ENCODE data around the gene ZSCAN5A. TPM values are rescaled to one million over a fixed set of nuclear protein-coding genes. Genes with fewer than 3 reads are reported as not detected.

The ZSCAN5A gene
- total RNA-seq (2016; rRNA removed; fragmentation: Illumina TruSeq; extraction: Trizol), result 17.8 and 23.7 TPM in 2 replicates
- 9.8 and 10.4 TPM in 2 replicates for total RNA-seq (2016; cell fraction: cytosol; rRNA removed; fragmentation: Illumina TruSeq; extraction: Trizol; ENCODE audit: low read depth)
- total RNA-seq (2016; cell fraction: insoluble cytoplasmic fraction; rRNA removed; fragmentation: Illumina TruSeq; extraction: Trizol), result 18.7 and 21.4 TPM in 2 replicates
- total RNA-seq (2016; cell fraction: membrane; rRNA removed; fragmentation: Illumina TruSeq; extraction: Trizol), result 21.2 and 21.4 TPM in 2 replicates
- 14.7 and 22.2 TPM in 2 replicates for total RNA-seq (2016; cell fraction: nucleus; rRNA removed; fragmentation: Illumina TruSeq; extraction: Trizol)
- polyA plus RNA-seq (2011; rRNA removed), result 9.5 and 11.5 TPM in 2 replicates
- 9.2 TPM in 2 replicates for polyA plus RNA-seq (2011; cell fraction: cytosol; rRNA removed)
- polyA plus RNA-seq (2011; cell fraction: nucleus; rRNA removed), result 8.4 and 10.1 TPM in 2 replicates
- polyA plus RNA-seq (2012), result 9.5 and 10.4 TPM in 2 replicates
- polyA plus RNA-seq (2016; cell fraction: cytosol; fragmentation: Illumina TruSeq; extraction: Trizol; ENCODE audit: low read depth), result 14.1 and 14.3 TPM in 2 replicates
- 19.6 and 24.3 TPM in 2 replicates for polyA plus RNA-seq (2016; cell fraction: insoluble cytoplasmic fraction; fragmentation: Illumina TruSeq; extraction: Trizol; ENCODE audit: low read depth)
- 20.7 and 22.5 TPM in 2 replicates for polyA plus RNA-seq (2016; cell fraction: membrane; fragmentation: Illumina TruSeq; extraction: Trizol; ENCODE audit: low read depth)
- polyA plus RNA-seq (2016; cell fraction: nucleus; fragmentation: Illumina TruSeq; extraction: Trizol; ENCODE audit: insufficient read depth, low read depth), result 17.7 and 21.4 TPM in 2 replicates
- polyA minus RNA-seq (2011; rRNA and poly(A)+ RNA removed; ENCODE audit: low replicate concordance), result 53.1 and 99.1 TPM in 2 replicates
- 8.2 and 10.2 TPM in 2 replicates for polyA minus RNA-seq (2011; cell fraction: cytosol; rRNA and poly(A)+ RNA removed)
- 36.4 and 39.8 TPM in 2 replicates for polyA minus RNA-seq (2011; cell fraction: nucleus; rRNA and poly(A)+ RNA removed)
- Bru-seq, nascent RNA, result percentile 60 among the genes with signal in this experiment
- percentile 52 among the genes with signal in this experiment for BruChase-seq, experiment 1, labeled RNA remaining after a 6-hour chase
- BruChase-seq, experiment 2, labeled RNA remaining after a 2-hour chase, result percentile 62 among the genes with signal in this experiment
- long read RNA-seq, experiment 1, partial matches to known transcripts, result 2 of 16 reads
- long read RNA-seq, experiment 1, other reads (novel, unspliced or antisense), result 14 of 16 reads
- long read RNA-seq, experiment 2, partial matches to known transcripts, result 5 of 16 reads
- long read RNA-seq, experiment 2, other reads (novel, unspliced or antisense), result 9 of 16 reads

- WGBS (ENCODE audit: low lambda C conversion rate), result under 1% methylated on average over 31 of the region's 47 CpGs
- in situ Hi-C loops (cut with HindIII; ENCODE audit: extremely low pct_ligation_motif_present, low pct_unique_long_range_greater_than_20kb), result loop anchor here (10.0 kb wide), 1 partner anchor 240 kb away; no protein-coding TSS in a partner anchor
- POLR2A ChIA-PET, result interaction anchor here (0.7 to 2.5 kb wide), 7 partner anchors 19 to 203 kb away, joined by 3 to 8 read pairs (median 4); partner anchors contain the start of genes ZNF583 and ZNF787
- no peak for TF ChIP-seq PCBP1 (IDR thresholded peaks at IDR 0.05; ENCODE audit: borderline replicate concordance, low read depth, low read length)
- peak; percentile 83 for TF ChIP-seq GATAD1 (CRISPR knock-in tag; IDR thresholded peaks at IDR 0.05)
- no peak for TF ChIP-seq ZNF589 (CRISPR knock-in tag; conservative IDR thresholded peaks at IDR 0.05)
- 0 out of 2 replicates have a peak, but pooled peaks have one; percentile 78 for TF ChIP-seq NKX3-1 (CRISPR knock-in tag; IDR thresholded peaks at IDR 0.05)
- peak; percentile 85 for TF ChIP-seq RBFOX2 (IDR thresholded peaks at IDR 0.05; ENCODE audit: low read depth, low read length)
- 0 out of 2 replicates have a peak, but pooled peaks have one; percentile 49 for TF ChIP-seq ZNF761 (CRISPR knock-in tag; conservative IDR thresholded peaks at IDR 0.05)
- TF ChIP-seq MEF2D (CRISPR knock-in tag; IDR thresholded peaks at IDR 0.05), result no peak
- no peak for TF ChIP-seq KLF6 (CRISPR knock-in tag; IDR thresholded peaks at IDR 0.05)
- TF ChIP-seq PHF20 (CRISPR knock-in tag; IDR thresholded peaks at IDR 0.05), result peak; percentile 74
- TF ChIP-seq MTA1 (CRISPR knock-in tag; IDR thresholded peaks at IDR 0.05; ENCODE audit: borderline replicate concordance), result 0 out of 2 replicates have a peak, but pooled peaks have one; percentile 8
- no peak for TF ChIP-seq ZNF816 (CRISPR knock-in tag; IDR thresholded peaks at IDR 0.05; ENCODE audit: borderline replicate concordance)
- TF ChIP-seq ZNF143 (CRISPR knock-in tag; IDR thresholded peaks at IDR 0.05), result peak; percentile 94
- TF ChIP-seq ZFP82 (CRISPR knock-in tag; IDR thresholded peaks at IDR 0.05; ENCODE audit: borderline replicate concordance), result no peak
- peak; percentile 4 for TF ChIP-seq NR2F6 (IDR thresholded peaks at IDR 0.05)
- no peak for TF ChIP-seq NR2F6 (CRISPR knock-in tag; IDR thresholded peaks at IDR 0.05)
- TF ChIP-seq PITX1 (CRISPR knock-in tag; IDR thresholded peaks at IDR 0.05), result no peak
- TF ChIP-seq ZBTB39 (CRISPR knock-in tag; IDR thresholded peaks at IDR 0.05), result no peak
- no peak for TF ChIP-seq NONO (IDR thresholded peaks at IDR 0.05)
- peak; percentile 35; the same call in 1 of the 2 replicates for TF ChIP-seq NONO (CRISPR knock-in tag; conservative IDR thresholded peaks at IDR 0.05)
Measured at GRCh38 chr19:56314381-56315076, at the start of gene ZSCAN5A. Gene ZSCAN5A, minus strand, starts transcription at chr19:56314839. Its CDS starts 89,793 bp downstream, at chr19:56225046.

More at GRCh38 chr19:56314381-56315076, at the start of gene ZSCAN5A:
- peaks cover 44% of the 10 kb centered on the region for H3K4me1 ChIP-seq (ENCODE audit: insufficient read depth, low read length)
- CTCF ChIA-PET (ENCODE audit: low intra/inter-chr PET ratio, low total read pairs), result interaction anchor here (1.0 kb wide), 1 partner anchor 19 kb away, joined by 4 read pairs; no protein-coding TSS in a partner anchor
- H3K9me3 ChIP-seq (ENCODE audit: low read length), result no peaks in the 10 kb centered on the region
- H4K20me1 ChIP-seq (ENCODE audit: insufficient read depth, low read length), result no peaks in the 10 kb centered on the region
- peak within 1 kb of the TSS; percentile 96 for H3K27ac ChIP-seq (ENCODE audit: extremely low read length, insufficient read depth, low read length)
- DNase-seq (ENCODE audit: low spot score) (peak; percentile 89), ATAC-seq (peak; percentile 88), FAIRE-seq (no peak)
- H3K4me3 ChIP-seq (replicated peaks in 1 of 3; ENCODE audit: insufficient read depth in 1 of 3, low read depth in 2 of 3, low read length in 3 of 3), result peak within 1 kb of the TSS; percentile 81 to 87 (median 82)
- no peaks in the 10 kb centered on the region for H3K79me2 ChIP-seq (ENCODE audit: insufficient read depth, low read length)
- peak within 1 kb of the TSS; percentile 94 for H3K9ac ChIP-seq (ENCODE audit: insufficient read depth, low read depth, low read length)
- no peaks in the 10 kb centered on the region; a peak in 1 of 5 replicates for H3K27me3 ChIP-seq (ENCODE audit: control insufficient read depth in 1 of 2, insufficient read depth in 2 of 2, low read length in 2 of 2)
- H3K36me3 ChIP-seq (replicated peaks in 1 of 2; ENCODE audit: control insufficient read depth in 1 of 2, insufficient read depth in 2 of 2, low read length in 2 of 2), result peaks cover 2 to 9% of the 10 kb centered on the region in 2 experiments; a peak in 3 of 5 replicates
- intact Hi-C loops (cut with micrococcal nuclease; ENCODE audit: unreplicated experiment), result loop anchor here (5.0 kb wide), 1 partner anchor 192 kb away; the partner anchor contains the start of gene ZNF787
- no TSS peak for BruUV-seq (replicated peaks)
- H3K4me2 ChIP-seq (ENCODE audit: low read depth, low read length), result peak within 1 kb of the TSS; percentile 99
- peak within 1 kb of the TSS; percentile 82 for H2AFZ ChIP-seq (ENCODE audit: low read length)

Data from HepG2 (cell line).